ENCODE results near the gene BLOC1S4. TPM values are rescaled to one million over a fixed set of nuclear protein-coding genes. Genes with fewer than 3 reads are reported as not detected.

Gene BLOC1S4
- total and polyA plus RNA-seq, 2 donors (not counting 1 experiment from before 2014, with no cell fraction given), result 26.3 to 35.5 TPM

DNA sequence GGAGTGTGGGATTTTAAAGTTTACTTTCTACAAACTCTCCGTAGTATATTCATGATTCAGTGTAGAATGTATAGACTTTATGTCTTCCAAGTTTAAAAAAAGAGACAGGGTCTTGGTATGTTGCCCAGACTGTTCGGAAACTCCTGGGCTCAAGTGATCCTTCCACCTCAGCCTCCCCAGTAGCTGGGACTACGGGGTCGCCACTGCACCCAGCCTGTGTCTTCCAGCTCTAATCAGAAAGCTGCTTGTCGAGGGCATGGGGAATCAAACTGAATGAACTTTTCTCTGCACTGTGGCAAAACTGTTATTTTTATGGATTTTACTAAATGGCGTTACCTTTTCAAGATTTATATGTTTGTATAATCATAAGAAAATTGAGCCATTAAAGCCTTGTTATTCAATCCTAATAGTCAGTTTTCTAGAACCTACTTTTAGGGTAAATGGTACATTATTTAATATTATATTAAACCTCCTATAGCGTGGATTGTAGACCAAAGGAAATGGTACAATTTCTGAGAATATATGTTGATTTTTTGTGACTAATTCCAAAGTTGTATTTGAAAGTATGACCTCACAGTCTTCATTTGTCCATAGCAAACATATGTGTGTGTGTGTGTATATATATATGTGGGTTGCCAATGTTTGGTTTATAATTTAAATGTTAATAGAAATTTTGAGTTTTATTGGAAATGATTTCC is 1.1 kb downstream of the BLOC1S4 start:
- ATAC-seq (ENCODE audit: low read depth) (no peak), DNase-seq (no peak)
- peak overlapping the region; percentile 99 for H3K4me3 Mint-ChIP-seq
- Histone ChIP-seq H3K36me3 (replicated peaks in 1 of 2; ENCODE audit: control extremely low read depth in 1 of 2, control insufficient read depth in 1 of 2, extremely low read depth in 1 of 2, insufficient read depth in 2 of 2, low read length in 1 of 2) (no peaks in the 10 kb centered on the region), H3K4me1 (ENCODE audit: control insufficient read depth in 2 of 2, insufficient read depth in 2 of 2, low read length in 2 of 2) (peaks cover 21 to 33% of the 10 kb centered on the region in 2 donors), H3K79me2 (ENCODE audit: control insufficient read depth, insufficient read depth, low read length) (peaks cover 43% of the 10 kb centered on the region), H3K27me3 (replicated peaks in 1 of 4; ENCODE audit: control extremely low read depth in 1 of 4, control insufficient read depth in 3 of 4, insufficient read depth in 4 of 4, low read length in 3 of 4) (no peaks in the 10 kb centered on the region), H3K4me2 (replicated peaks; ENCODE audit: low read depth, low read length, poor library complexity, severe bottlenecking) (peak overlapping the region; percentile 81), H3K27ac (ENCODE audit: low read length in 2 of 2) (peak overlapping the region; percentile 76 to 85), H3K9me3 (ENCODE audit: control extremely low read depth in 1 of 3, control insufficient read depth in 2 of 3, insufficient read depth in 1 of 3, low read length in 2 of 3) (no peaks in the 10 kb centered on the region), H2AFZ (ENCODE audit: insufficient read depth, low read depth, low read length, poor library complexity, severe bottlenecking) (peak overlapping the region; percentile 64), H3K9ac (ENCODE audit: low read length) (peak overlapping the region; percentile 79), H3K4me3 (ENCODE audit: control extremely low read depth in 1 of 5, extremely low read depth in 1 of 5, insufficient read depth in 1 of 5, low read depth in 2 of 5, low read length in 4 of 5) (peak overlapping the region; percentile 67 to 82 (median 80)), H4K20me1 (ENCODE audit: control insufficient read depth, insufficient read depth, low read length, poor library complexity, severe bottlenecking) (no peaks in the 10 kb centered on the region)
- H3K27ac Mint-ChIP-seq, result peak overlapping the region; percentile 100
- no peaks in the 10 kb centered on the region for H3K27me3 Mint-ChIP-seq
- TF ChIP-seq EZH2 (IDR thresholded peaks at IDR 0.05; ENCODE audit: borderline replicate concordance, insufficient read depth, low read depth, low read length, poor library complexity, severe bottlenecking), result no peak
- TF ChIP-seq, protein P1, sequence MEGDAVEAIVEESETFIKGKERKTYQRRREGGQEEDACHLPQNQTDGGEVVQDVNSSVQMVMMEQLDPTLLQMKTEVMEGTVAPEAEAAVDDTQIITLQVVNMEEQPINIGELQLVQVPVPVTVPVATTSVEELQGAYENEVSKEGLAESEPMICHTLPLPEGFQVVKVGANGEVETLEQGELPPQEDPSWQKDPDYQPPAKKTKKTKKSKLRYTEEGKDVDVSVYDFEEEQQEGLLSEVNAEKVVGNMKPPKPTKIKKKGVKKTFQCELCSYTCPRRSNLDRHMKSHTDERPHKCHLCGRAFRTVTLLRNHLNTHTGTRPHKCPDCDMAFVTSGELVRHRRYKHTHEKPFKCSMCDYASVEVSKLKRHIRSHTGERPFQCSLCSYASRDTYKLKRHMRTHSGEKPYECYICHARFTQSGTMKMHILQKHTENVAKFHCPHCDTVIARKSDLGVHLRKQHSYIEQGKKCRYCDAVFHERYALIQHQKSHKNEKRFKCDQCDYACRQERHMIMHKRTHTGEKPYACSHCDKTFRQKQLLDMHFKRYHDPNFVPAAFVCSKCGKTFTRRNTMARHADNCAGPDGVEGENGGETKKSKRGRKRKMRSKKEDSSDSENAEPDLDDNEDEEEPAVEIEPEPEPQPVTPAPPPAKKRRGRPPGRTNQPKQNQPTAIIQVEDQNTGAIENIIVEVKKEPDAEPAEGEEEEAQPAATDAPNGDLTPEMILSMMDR (IDR thresholded peaks at IDR 0.05), result no peak
- 60% methylated on average over 1 of the region's 7 CpGs for WGBS (ENCODE audit: insufficient coverage)
- H3K9me3 Mint-ChIP-seq (ENCODE audit: insufficient read depth), result no peaks in the 10 kb centered on the region
- ChIA-PET POLR2A (interaction anchor here (0.6 to 3.5 kb wide), 4 partner anchors 43 to 192 kb away, joined by 8 to 22 read pairs (median 12); partner anchors contain the start of genes MRFAP1 and TBC1D14), CTCF (interaction anchor here (0.8 to 9.7 kb wide), 9 partner anchors 9 to 356 kb away, joined by 3 to 163 read pairs (median 4); partner anchors contain the start of genes GRPEL1 and TADA2B)
- intact Hi-C loops (cut with micrococcal nuclease), result loop anchor here (1.0 to 10.0 kb wide), 8 partner anchors 42 to 1085 kb away; partner anchors contain the start of genes GRPEL1, KIAA0232, MRFAP1 and WFS1
- H3K4me1 Mint-ChIP-seq, result peaks cover 36% of the 10 kb centered on the region
